GM21723 (cell line): ENCODE results near the gene CCDC188.

Source experiments
- ATAC-seq: cut with Tn5 transposase; IDR thresholded peaks from one replicate; pipeline ENCODE4 v1.9.1; 2021; ENCODE audit warnings: mild to moderate bottlenecking, moderate library complexity; ENCODE audit not compliant: unreplicated experiment

CCDC188 gene

GRCh38 chr22:20135806-20136602, 14.9 kb downstream of the CCDC188 start:
- ATAC-seq = no peak

- ATAC-seq = no peak
Observed at GRCh38 chr22:20135265-20135664, 15.6 kb downstream of the CCDC188 start.

- no peak for ATAC-seq
Observed at GRCh38 chr22:20133930-20134549, 16.8 kb downstream of the CCDC188 start.

- ATAC-seq = no peak
Observed at GRCh38 chr22:20132686-20133246, 18.1 kb downstream of the CCDC188 start.

- ATAC-seq = peak; percentile 3
Observed at GRCh38 chr22:20131859-20132685, 18.8 kb downstream of the CCDC188 start.

GRCh38 chr22:20131597-20131858, 19.3 kb downstream of the CCDC188 start, which contains the start of gene ZDHHC8:
Gene ZDHHC8, plus strand, starts transcription at chr22:20131804. Its CDS starts 144 bp downstream, at chr22:20131948.
- ATAC-seq = peak; percentile 50

GRCh38 chr22:20130731-20131596, 19.9 kb downstream of the CCDC188 start:
- ATAC-seq = peak; percentile 49

- ATAC-seq = no peak
Observed at GRCh38 chr22:20130319-20130718, 20.5 kb downstream of the CCDC188 start.

GRCh38 chr22:20129747-20130014, 21.2 kb downstream of the CCDC188 start:
- no peak for ATAC-seq

- no peak for ATAC-seq
Observed at GRCh38 chr22:20128902-20129746, 21.7 kb downstream of the CCDC188 start.

- ATAC-seq = no peak
Observed at GRCh38 chr22:20128619-20128901, 22.3 kb downstream of the CCDC188 start.

GRCh38 chr22:20127869-20128618, 22.8 kb downstream of the CCDC188 start:
- no peak for ATAC-seq

GRCh38 chr22:20127318-20127868, 23.5 kb downstream of the CCDC188 start:
- ATAC-seq = no peak

GRCh38 chr22:20126284-20127029, 24.4 kb downstream of the CCDC188 start:
- no peak for ATAC-seq

- ATAC-seq = no peak
Observed at GRCh38 chr22:20125201-20126174, 25.4 kb downstream of the CCDC188 start.

GRCh38 chr22:20124083-20124787, 26.6 kb downstream of the CCDC188 start:
- ATAC-seq = no peak
